GM12874 (cell line): ENCODE data around the gene PAX5.

Experiments used
- CTCF ChIP-seq: IDR thresholded peaks from 2 replicates; pipeline ENCODE4 v1.5.1; 2011; ENCODE audit warnings: low read depth, mild to moderate bottlenecking, control low read depth, low read length, moderate library complexity; ENCODE audit not compliant: insufficient read depth

PAX5 gene

GRCh38 chr9:36873247-36873875 is 160.7 kb downstream of the PAX5 start:
- peak; percentile 88 for TF ChIP-seq CTCF

- no peak for TF ChIP-seq CTCF
Measured at GRCh38 chr9:36872641-36873040, 161.4 kb downstream of the PAX5 start.

GRCh38 chr9:36871606-36872005 is 162.5 kb downstream of the PAX5 start:
- no peak for TF ChIP-seq CTCF

GRCh38 chr9:36870960-36871359 is 163.1 kb downstream of the PAX5 start:
- no peak for TF ChIP-seq CTCF

GRCh38 chr9:36868586-36869282 is 165.3 kb downstream of the PAX5 start:
- TF ChIP-seq CTCF, result no peak

- no peak for TF ChIP-seq CTCF
Measured at GRCh38 chr9:36867672-36868471, 166.2 kb downstream of the PAX5 start.

- no peak for TF ChIP-seq CTCF
Measured at GRCh38 chr9:36867241-36867640, 166.8 kb downstream of the PAX5 start.
